ENCODE data around the gene PLXNA4.

GRCh38 chr7:132390705-132391104 is 185.6 kb downstream of the PLXNA4 start:
- no peak for TF ChIP-seq POLR2A (IDR thresholded peaks at IDR 0.05)
- TF ChIP-seq, protein P1, sequence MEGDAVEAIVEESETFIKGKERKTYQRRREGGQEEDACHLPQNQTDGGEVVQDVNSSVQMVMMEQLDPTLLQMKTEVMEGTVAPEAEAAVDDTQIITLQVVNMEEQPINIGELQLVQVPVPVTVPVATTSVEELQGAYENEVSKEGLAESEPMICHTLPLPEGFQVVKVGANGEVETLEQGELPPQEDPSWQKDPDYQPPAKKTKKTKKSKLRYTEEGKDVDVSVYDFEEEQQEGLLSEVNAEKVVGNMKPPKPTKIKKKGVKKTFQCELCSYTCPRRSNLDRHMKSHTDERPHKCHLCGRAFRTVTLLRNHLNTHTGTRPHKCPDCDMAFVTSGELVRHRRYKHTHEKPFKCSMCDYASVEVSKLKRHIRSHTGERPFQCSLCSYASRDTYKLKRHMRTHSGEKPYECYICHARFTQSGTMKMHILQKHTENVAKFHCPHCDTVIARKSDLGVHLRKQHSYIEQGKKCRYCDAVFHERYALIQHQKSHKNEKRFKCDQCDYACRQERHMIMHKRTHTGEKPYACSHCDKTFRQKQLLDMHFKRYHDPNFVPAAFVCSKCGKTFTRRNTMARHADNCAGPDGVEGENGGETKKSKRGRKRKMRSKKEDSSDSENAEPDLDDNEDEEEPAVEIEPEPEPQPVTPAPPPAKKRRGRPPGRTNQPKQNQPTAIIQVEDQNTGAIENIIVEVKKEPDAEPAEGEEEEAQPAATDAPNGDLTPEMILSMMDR (IDR thresholded peaks at IDR 0.05), result no peak
